HG03469 (cell line): Measurements from ENCODE around the gene LRP1-AS.
A peak's percentile ranks its signal among the peaks of the same experiment; 100 is the strongest.

Experiments
- ATAC-seq: cut with Tn5 transposase; IDR thresholded peaks from one replicate; pipeline ENCODE4 v1.9.1; 2021; ENCODE audit warnings: mild to moderate bottlenecking, moderate library complexity, moderate number of reproducible peaks; ENCODE audit not compliant: unreplicated experiment

Gene LRP1-AS

GRCh38 chr12:57146961-57147944 lies at the start of gene LRP1-AS:
Gene LRP1-AS (minus strand): TSS chr12:57147619.
- ATAC-seq: no peak

- no peak for ATAC-seq
Observed at GRCh38 chr12:57196956-57197355, 49.5 kb upstream of the LRP1-AS start.

DNA sequence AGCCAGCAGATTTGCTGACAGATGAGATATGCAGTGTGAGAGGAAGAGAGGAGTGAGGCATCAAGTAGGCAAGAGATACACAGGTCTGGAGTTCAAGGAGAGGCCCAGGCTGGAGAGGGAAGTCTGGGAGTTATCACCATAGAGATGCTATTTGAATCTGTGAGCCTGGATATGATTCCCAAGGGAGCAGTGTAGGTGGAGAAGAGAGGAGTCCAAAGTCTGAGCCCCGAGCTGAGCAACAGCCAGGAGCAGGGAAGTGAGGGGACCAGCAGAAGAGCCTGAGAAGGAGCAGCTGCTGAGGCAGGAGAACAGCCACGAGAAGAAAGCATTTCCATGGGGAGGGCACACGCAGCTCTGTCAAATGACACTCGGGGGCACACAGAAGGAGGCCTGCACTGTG lies 49.0 kb upstream of the LRP1-AS start:
- ATAC-seq: no peak

DNA sequence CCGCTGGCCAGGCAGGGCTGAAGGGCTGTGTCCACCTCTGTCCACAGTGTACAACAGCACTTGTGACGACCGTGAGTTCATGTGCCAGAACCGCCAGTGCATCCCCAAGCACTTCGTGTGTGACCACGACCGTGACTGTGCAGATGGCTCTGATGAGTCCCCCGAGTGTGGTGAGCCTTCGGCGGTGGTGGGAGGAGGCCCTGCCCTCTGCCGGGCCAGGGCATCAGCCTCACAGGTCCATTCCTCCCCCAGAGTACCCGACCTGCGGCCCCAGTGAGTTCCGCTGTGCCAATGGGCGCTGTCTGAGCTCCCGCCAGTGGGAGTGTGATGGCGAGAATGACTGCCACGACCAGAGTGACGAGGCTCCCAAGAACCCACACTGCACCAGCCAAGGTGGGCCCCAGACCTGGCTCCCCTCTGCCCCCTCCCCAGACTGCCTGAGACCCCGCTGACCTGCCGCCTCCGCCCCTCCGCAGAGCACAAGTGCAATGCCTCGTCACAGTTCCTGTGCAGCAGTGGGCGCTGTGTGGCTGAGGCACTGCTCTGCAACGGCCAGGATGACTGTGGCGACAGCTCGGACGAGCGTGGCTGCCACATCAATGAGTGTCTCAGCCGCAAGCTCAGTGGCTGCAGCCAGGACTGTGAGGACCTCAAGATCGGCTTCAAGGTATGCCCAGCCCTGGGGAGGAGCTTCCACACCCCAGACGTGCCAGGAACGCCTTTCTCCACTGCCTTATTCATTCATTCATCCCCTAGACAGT lies 48.4 kb upstream of the LRP1-AS start:
- no peak for ATAC-seq

GRCh38 chr12:57195186-57195585 lies 47.8 kb upstream of the LRP1-AS start:
- no peak for ATAC-seq

DNA sequence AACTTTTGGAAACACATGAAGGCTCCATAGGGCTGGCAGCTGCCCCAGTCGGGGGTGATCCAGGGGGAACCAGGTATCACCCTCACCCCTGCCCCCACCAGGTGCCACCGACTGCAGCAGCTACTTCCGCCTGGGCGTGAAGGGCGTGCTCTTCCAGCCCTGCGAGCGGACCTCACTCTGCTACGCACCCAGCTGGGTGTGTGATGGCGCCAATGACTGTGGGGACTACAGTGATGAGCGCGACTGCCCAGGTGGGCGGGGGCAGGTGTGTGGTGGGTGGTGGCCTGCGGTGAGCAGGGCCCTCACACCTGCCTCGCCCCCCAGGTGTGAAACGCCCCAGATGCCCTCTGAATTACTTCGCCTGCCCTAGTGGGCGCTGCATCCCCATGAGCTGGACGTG lies 46.8 kb upstream of the LRP1-AS start:
- no peak for ATAC-seq

GRCh38 chr12:57193706-57194245 lies 46.4 kb upstream of the LRP1-AS start:
- no peak for ATAC-seq

DNA sequence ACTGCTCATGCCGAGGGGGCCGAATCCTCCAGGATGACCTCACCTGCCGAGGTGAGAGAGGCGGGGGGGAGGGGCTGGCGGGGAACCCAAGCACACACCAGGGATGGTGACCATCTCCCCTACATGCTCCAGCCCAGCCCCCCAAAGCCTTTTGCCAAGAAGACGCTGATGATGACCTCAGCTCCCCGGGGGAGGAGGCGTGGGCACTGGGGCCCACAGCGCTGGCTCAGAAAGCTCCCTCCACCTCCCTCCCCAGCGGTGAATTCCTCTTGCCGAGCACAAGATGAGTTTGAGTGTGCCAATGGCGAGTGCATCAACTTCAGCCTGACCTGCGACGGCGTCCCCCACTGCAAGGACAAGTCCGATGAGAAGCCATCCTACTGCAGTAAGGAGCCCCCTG lies 45.5 kb upstream of the LRP1-AS start:
- ATAC-seq: no peak

DNA sequence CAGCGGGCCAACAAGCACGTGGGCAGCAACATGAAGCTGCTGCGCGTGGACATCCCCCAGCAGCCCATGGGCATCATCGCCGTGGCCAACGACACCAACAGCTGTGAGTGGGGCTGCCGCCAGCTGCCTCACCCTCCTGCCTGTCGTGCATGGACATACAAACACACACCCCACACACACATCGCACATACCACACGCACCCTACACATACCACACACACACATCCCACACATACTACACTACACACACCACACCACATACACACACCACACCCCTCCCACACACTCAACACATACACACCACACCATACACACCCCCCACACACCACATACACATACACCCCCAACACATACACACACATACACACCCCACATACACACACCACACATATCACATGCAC lies 44.0 kb upstream of the LRP1-AS start:
- ATAC-seq: no peak

- ATAC-seq: no peak
Observed at GRCh38 chr12:57190821-57191220, 43.4 kb upstream of the LRP1-AS start.

DNA sequence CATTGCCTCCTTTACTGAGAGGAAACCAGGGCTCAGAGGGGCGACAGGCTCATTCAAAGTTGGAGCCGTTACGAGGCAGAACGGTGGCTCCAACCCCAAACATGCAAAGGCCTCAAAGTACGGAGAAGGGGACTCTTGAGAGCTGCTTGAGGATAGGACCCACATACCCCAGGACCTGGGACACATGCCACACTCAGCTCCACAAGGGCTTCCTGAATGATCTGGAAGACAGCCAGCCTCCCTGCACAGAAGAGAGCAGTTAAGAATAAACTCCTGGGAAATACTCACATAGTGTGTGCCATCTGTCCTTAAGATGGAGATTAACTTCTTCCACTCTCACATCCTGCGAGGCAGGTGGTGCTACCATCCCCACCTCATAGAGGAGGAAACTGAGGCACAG lies 42.6 kb upstream of the LRP1-AS start:
- no peak for ATAC-seq

DNA sequence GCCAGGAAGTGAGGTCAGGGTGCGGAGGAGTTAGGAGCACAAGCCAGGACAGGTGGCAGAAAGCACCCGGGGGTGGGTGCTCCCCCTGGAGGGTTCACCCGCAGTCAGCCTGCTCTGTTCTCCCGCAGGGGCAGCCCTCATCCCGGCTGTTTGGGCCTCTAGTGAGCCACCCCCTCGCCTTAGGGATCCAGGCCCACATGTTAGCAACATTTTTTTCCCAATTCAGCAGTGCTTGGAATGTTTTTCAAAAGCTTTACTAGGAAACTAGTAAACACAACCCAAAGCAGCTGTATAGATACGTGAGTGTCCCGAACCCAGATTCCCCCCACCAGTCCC lies 40.6 kb upstream of the LRP1-AS start:
- ATAC-seq: no peak

DNA sequence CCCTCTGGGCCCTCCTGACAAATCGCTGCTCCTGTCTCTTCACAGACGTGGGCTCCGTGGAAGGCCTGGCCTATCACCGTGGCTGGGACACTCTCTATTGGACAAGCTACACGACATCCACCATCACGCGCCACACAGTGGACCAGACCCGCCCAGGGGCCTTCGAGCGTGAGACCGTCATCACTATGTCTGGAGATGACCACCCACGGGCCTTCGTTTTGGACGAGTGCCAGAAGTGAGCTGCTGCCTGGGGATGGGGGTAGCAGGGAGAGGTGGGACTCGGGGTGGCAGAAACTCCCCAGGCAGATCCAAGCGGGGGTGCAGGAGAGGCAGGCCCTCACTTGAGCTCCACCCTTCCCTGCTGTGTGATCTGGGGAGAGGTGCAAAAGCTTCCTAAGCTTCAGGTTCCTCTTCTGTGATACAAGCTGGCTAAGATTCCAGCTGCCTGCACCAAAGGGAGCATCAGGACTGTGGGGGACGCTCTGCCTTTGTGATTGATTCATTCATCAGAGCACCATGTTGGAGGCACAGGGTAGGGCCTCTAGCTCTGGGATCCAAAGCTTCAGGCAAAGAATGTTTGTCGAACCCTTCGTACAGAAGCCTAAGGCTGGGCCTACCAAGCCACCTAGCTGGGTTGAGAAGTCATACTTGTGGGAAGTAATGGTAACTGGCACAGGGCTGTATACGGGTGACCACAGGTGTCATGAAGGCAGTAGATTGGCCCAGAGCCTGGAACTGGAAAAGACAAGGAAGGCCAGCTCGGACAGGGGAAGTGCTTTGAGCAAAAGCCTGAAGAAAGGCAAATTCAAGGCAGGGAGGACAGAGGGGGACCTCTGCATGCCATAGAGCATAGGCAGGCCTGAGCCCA lies 40.0 kb upstream of the LRP1-AS start:
- ATAC-seq: no peak

- ATAC-seq: no peak
Observed at GRCh38 chr12:57185906-57186508, 38.6 kb upstream of the LRP1-AS start.

DNA sequence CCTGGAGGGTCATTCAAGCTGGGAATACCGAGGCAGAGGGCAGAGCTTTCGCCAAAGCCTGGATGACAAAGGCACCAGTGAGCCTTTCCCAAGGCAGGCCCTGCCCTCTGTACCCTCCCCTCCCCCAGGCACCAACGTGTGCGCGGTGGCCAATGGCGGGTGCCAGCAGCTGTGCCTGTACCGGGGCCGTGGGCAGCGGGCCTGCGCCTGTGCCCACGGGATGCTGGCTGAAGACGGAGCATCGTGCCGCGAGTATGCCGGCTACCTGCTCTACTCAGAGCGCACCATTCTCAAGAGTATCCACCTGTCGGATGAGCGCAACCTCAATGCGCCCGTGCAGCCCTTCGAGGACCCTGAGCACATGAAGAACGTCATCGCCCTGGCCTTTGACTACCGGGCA lies 38.0 kb upstream of the LRP1-AS start:
- ATAC-seq: no peak

GRCh38 chr12:57183939-57184725 lies 36.7 kb upstream of the LRP1-AS start:
- ATAC-seq: no peak

DNA sequence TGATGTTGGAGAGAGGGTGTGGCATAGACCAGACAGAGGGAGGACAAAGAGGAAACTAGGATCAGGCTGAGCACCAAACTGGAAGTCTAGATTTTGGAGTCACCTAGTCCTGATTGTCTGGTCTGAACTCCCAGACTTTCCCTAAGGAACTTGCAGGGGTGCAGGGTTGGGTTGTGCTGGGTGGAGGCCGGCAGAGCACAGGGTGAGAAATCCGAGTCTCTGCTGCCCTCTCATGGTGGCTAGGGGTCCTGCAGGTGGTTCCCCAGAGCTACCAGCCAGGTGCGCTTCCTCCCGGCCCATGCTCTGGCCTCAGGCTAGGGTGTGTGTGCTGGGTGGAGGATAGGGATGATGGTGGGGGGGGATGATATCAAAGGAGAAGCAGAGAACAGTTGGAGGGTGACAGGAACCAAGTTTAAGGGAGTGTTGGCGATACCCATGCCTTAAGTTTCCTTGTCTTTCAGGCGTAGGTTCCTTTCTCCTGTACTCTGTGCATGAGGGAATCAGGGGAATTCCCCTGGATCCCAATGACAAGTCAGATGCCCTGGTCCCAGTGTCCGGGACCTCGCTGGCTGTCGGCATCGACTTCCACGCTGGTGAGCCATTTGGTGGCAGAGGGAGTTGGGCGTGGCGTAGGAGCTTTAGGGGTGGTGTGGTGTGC lies 35.6 kb upstream of the LRP1-AS start:
- peak; percentile 56 for ATAC-seq

DNA sequence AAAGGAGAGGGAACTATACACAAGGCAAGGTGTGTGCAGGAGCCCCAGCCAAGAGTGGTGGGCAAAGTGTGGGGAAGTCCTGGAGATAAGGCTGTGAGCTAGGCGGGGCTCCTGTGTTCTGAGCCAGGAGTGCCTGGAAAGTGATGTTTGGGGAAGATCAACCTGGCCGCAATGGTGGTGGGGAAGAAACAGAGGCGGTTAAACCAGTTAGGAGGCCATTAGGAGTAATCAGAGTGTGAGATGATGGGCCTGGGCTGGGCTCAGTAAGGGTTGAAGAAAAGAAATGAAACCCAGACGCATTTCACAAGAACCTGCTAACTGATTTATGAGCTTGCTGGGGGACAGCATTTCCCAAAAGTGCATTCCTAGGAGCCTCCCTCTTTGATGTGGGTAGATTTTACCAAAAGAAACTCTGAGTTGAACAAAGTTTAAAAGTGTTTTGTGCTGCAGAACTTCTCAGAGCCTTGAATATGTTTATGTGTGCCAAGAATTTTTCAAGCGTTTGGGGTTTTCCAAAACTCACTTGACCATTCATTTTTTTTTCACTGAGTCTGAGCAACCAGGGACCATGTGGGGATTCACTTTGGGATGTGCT lies 34.2 kb upstream of the LRP1-AS start:
- no peak for ATAC-seq

DNA sequence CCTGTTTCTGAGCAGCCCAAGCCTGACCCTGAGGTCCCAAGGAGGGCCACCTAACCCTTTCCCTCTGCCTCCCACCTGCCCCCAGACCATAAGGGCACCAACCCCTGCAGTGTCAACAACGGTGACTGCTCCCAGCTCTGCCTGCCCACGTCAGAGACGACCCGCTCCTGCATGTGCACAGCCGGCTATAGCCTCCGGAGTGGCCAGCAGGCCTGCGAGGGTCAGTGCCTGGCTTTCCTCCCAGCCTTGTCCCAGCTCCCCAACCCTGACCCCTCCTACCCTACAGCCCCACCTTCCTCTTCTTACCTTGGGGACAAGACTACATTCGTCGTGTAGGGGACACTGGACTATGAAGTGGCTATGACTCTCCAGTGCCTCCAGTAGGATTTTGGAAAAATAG lies 33.7 kb upstream of the LRP1-AS start:
- no peak for ATAC-seq
